GM23338 (cell line): ENCODE measurements around the gene PSMD13. TPM values are rescaled to one million over a fixed set of nuclear protein-coding genes. Genes with fewer than 3 reads are reported as not detected.

ENCODE experiments used
- ATAC-seq: fragments of 200-7000 bp; cut with Tn5 transposase; 3 replicates; pipeline ENCODE4 v1.9.1; 2020
- DNase-seq: peaks from one replicate; pipeline ENCODE4 v3.0.0-alpha.2; 2015; ENCODE audit warnings: low spot score
- H2AFZ ChIP-seq: fragments of 200-600 bp; sonication (generic); 2 replicates; pipeline ENCODE4 v1.8.0; 2016; ENCODE audit warnings: antibody characterized with exemption, mild to moderate bottlenecking, moderate library complexity
- H3F3A ChIP-seq: fragments of 200-600 bp; sonication (generic); replicated peaks from 2 replicates; pipeline ENCODE4 v1.8.0; 2017; ENCODE audit warnings: antibody characterized with exemption, mixed run types, low read depth
- H3K27ac ChIP-seq: fragments of 200-600 bp; sonication (generic); 2 replicates; pipeline ENCODE4 v1.6.1; 2016; ENCODE audit warnings: low read depth
- H3K27me3 ChIP-seq: fragments of 200-600 bp; sonication (generic); 2 replicates; pipeline ENCODE4 v1.8.0; 2016; ENCODE audit warnings: mild to moderate bottlenecking, mixed run types, moderate library complexity; ENCODE audit not compliant: insufficient read depth
- H3K36me3 ChIP-seq: fragments of 200-600 bp; sonication (generic); 2 replicates; pipeline ENCODE4 v1.8.0; 2016; ENCODE audit warnings: mild to moderate bottlenecking; ENCODE audit not compliant: insufficient read depth
- H3K4me1 ChIP-seq: fragments of 200-600 bp; sonication (generic); 2 replicates; pipeline ENCODE4 v1.8.0; 2016; ENCODE audit warnings: mild to moderate bottlenecking, moderate library complexity; ENCODE audit not compliant: insufficient read depth
- H3K4me2 ChIP-seq: fragments of 200-600 bp; sonication (generic); 2 replicates; pipeline ENCODE4 v1.7.1; 2017; ENCODE audit warnings: mixed run types
- H3K4me3 ChIP-seq: fragments of 200-600 bp; sonication (generic); 2 replicates; pipeline ENCODE4 v1.6.1; 2016; ENCODE audit warnings: mixed run types
- H3K79me2 ChIP-seq: fragments of 200-600 bp; sonication (generic); replicated peaks from 2 replicates; pipeline ENCODE4 v1.8.0; 2017; ENCODE audit warnings: mild to moderate bottlenecking; ENCODE audit not compliant: insufficient read depth
- H3K9me2 ChIP-seq: fragments of 200-600 bp; sonication (generic); 2 replicates; pipeline ENCODE4 v1.8.0; 2017; ENCODE audit not compliant: insufficient read depth
- H4K20me1 ChIP-seq: fragments of 200-600 bp; sonication (generic); replicated peaks from 2 replicates; pipeline ENCODE4 v1.8.0; 2017; ENCODE audit warnings: mild to moderate bottlenecking; ENCODE audit not compliant: insufficient read depth
- H3K27ac Mint-ChIP-seq: 2 replicates; pipeline ENCODE4 v1.8.0; 2020; ENCODE audit warnings: inconsistent platforms, mild to moderate bottlenecking, moderate library complexity, mixed read lengths
- H3K27me3 Mint-ChIP-seq: 3 replicates; pipeline ENCODE4 v1.8.0; 2022; ENCODE audit warnings: low read depth, mild to moderate bottlenecking, moderate library complexity, mixed read lengths, inconsistent platforms; ENCODE audit not compliant: insufficient read depth, poor library complexity
- H3K36me3 Mint-ChIP-seq: 3 replicates; pipeline ENCODE4 v1.8.0; 2021; ENCODE audit warnings: low read depth, mild to moderate bottlenecking, inconsistent platforms, moderate library complexity, mixed read lengths
- H3K4me1 Mint-ChIP-seq: 3 replicates; pipeline ENCODE4 v1.8.0; 2020; ENCODE audit warnings: mild to moderate bottlenecking, inconsistent platforms, mixed read lengths
- H3K4me3 Mint-ChIP-seq: 3 replicates; pipeline ENCODE4 v1.8.0; 2021; ENCODE audit warnings: moderate library complexity, mild to moderate bottlenecking, inconsistent platforms, mixed read lengths
- H3K9me3 Mint-ChIP-seq: 3 replicates; pipeline ENCODE4 v1.8.0; 2020; ENCODE audit warnings: moderate library complexity, mild to moderate bottlenecking, inconsistent platforms, mixed read lengths
- CREB1 ChIP-seq: fragments of 250-450 bp; sonication (Bioruptor Pico); IDR thresholded peaks from 2 replicates; pipeline ENCODE4 v1.5.0; 2020; ENCODE audit warnings: low read depth, mild to moderate bottlenecking, moderate library complexity
- EZH2 ChIP-seq: fragments of 200-600 bp; sonication (generic); IDR thresholded peaks from one replicate; pipeline ENCODE4 v1.8.0; 2017; ENCODE audit warnings: antibody characterized with exemption, mild to moderate bottlenecking, low read depth; ENCODE audit not compliant: unreplicated experiment
- EZH2phosphoT487 ChIP-seq: fragments of 200-600 bp; sonication (generic); IDR thresholded peaks from one replicate; pipeline ENCODE4 v1.8.1; 2018; ENCODE audit warnings: antibody characterized with exemption; ENCODE audit not compliant: unreplicated experiment
- JUNB ChIP-seq: IDR thresholded peaks from one replicate; pipeline ENCODE4 v1.6.1; 2016; ENCODE audit warnings: antibody characterized with exemption; ENCODE audit not compliant: unreplicated experiment
- NANOG ChIP-seq: IDR thresholded peaks from 2 replicates; pipeline ENCODE4 v1.6.1; 2016; ENCODE audit warnings: antibody characterized with exemption, borderline replicate concordance
- POLR2AphosphoS5 ChIP-seq: IDR thresholded peaks from 2 replicates; pipeline ENCODE4 v1.6.1; 2016; ENCODE audit warnings: antibody characterized with exemption, low read depth
- STAT1 ChIP-seq: IDR thresholded peaks from one replicate; pipeline ENCODE4 v1.6.1; 2016; ENCODE audit warnings: antibody characterized with exemption; ENCODE audit not compliant: unreplicated experiment
- ZNF114 ChIP-seq: fragments of 250-450 bp; sonication (Bioruptor Pico); IDR thresholded peaks from 2 replicates; pipeline ENCODE4 v1.5.0; 2020; ENCODE audit warnings: mild to moderate bottlenecking, moderate library complexity
- ZNF331 ChIP-seq: fragments of 250-450 bp; sonication (Bioruptor Pico); IDR thresholded peaks from 2 replicates; pipeline ENCODE4 v1.5.0; 2020; ENCODE audit warnings: low read depth, mild to moderate bottlenecking, moderate library complexity
- polyA plus RNA-seq: library from polyadenylated mRNA; unstranded; fragments of >200 nt; fragmentation: Nextera tagmentation; extraction: Ambion mirVana; gene quantifications from 2 replicates; pipeline ENCODE4 v1.2.1, GENCODE V29; 2016
- total RNA-seq: library from RNA; depleted of rRNA; stranded (reverse); fragments of >200 nt; shearing (Covaris generic); gene quantifications from 2 replicates; pipeline ENCODE4 v1.2.3, GENCODE V29; 2014
- TF ChIP-seq, protein P1 (sequence below), 2 experiments: fragments of 200-600 bp in 1 of 2; sonication (generic) in 1 of 2; conservative IDR thresholded peaks; 2 replicates each; pipeline versions ENCODE4 v1.5.1 to v1.6.1; 2016 to 2017; ENCODE audit warnings: antibody characterized with exemption in 2 of 2, low read depth in 2 of 2, mild to moderate bottlenecking in 2 of 2, moderate library complexity in 1 of 2
- TF ChIP-seq, protein P2 (sequence below): fragments of 250-450 bp; sonication (Bioruptor Pico); IDR thresholded peaks from 2 replicates; pipeline ENCODE4 v1.5.0; 2020; ENCODE audit warnings: mild to moderate bottlenecking, moderate library complexity
- TF ChIP-seq, protein P3 (sequence below): IDR thresholded peaks from 2 replicates; pipeline ENCODE4 v1.6.1; 2016; ENCODE audit warnings: antibody characterized with exemption
- TF ChIP-seq, protein P4 (sequence below): IDR thresholded peaks from one replicate; pipeline ENCODE4 v1.6.1; 2018; ENCODE audit warnings: antibody characterized with exemption; ENCODE audit not compliant: unreplicated experiment

PSMD13 gene
- total and polyA plus RNA-seq, 2 experiments from 2014 or later = 111 to 114 TPM

DNA sequence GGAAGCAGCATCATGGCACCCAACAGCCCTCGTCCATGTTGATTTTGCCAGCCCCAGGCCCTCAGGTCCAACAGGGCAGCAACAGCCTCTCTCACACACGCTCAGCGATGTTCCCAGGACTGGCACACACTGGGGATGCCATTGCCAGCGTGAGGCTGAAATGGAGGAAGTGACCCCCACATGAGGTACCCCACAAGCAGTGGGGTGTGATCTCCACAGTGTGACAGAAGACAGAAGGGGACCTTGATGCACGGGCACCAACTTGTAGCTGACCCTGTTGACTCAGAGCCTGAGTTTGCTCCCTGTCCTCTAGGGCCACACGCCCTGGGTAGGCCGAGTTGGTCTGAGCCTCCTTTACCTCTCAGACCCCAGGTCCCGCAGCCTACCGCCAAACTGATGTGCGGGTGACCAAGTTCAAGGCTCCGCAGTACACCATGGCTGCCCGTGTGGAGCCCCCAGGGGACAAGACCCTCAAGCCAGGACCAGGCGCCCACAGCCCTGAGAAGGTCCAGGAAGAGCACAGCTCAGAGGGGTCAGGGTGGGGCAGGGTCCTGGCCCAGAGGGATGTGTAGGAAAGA, 37.7 kb upstream of the PSMD13 start:
- no peaks in the 10 kb centered on the region for H3K79me2 ChIP-seq
- Mint-ChIP-seq H3K27me3 (peaks cover 11% of the 10 kb centered on the region), H3K4me3 (no peak overlapping the region), H3K27ac (no peak overlapping the region), H3K4me1 (no peaks in the 10 kb centered on the region; the same call in 2 of the 3 replicates), H3K36me3 (peaks cover 7% of the 10 kb centered on the region; the same call in 2 of the 3 replicates), H3K9me3 (no peaks in the 10 kb centered on the region; the same call in 2 of the 3 replicates)
- H3K4me2 ChIP-seq = no peak overlapping the region
- no peaks in the 10 kb centered on the region for H3F3A ChIP-seq
- H3K4me3 ChIP-seq = no peak overlapping the region
- no peak overlapping the region for H3K27ac ChIP-seq
- TF ChIP-seq NANOG = no peak
- TF ChIP-seq ZNF331 (CRISPR knock-in tag) = no peak
- TF ChIP-seq, protein P1, sequence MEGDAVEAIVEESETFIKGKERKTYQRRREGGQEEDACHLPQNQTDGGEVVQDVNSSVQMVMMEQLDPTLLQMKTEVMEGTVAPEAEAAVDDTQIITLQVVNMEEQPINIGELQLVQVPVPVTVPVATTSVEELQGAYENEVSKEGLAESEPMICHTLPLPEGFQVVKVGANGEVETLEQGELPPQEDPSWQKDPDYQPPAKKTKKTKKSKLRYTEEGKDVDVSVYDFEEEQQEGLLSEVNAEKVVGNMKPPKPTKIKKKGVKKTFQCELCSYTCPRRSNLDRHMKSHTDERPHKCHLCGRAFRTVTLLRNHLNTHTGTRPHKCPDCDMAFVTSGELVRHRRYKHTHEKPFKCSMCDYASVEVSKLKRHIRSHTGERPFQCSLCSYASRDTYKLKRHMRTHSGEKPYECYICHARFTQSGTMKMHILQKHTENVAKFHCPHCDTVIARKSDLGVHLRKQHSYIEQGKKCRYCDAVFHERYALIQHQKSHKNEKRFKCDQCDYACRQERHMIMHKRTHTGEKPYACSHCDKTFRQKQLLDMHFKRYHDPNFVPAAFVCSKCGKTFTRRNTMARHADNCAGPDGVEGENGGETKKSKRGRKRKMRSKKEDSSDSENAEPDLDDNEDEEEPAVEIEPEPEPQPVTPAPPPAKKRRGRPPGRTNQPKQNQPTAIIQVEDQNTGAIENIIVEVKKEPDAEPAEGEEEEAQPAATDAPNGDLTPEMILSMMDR (conservative IDR thresholded peaks at IDR 0.05; ENCODE audit: low read depth in 2 of 2) = no peak
- TF ChIP-seq STAT1 = no peak
- TF ChIP-seq, protein P2, sequence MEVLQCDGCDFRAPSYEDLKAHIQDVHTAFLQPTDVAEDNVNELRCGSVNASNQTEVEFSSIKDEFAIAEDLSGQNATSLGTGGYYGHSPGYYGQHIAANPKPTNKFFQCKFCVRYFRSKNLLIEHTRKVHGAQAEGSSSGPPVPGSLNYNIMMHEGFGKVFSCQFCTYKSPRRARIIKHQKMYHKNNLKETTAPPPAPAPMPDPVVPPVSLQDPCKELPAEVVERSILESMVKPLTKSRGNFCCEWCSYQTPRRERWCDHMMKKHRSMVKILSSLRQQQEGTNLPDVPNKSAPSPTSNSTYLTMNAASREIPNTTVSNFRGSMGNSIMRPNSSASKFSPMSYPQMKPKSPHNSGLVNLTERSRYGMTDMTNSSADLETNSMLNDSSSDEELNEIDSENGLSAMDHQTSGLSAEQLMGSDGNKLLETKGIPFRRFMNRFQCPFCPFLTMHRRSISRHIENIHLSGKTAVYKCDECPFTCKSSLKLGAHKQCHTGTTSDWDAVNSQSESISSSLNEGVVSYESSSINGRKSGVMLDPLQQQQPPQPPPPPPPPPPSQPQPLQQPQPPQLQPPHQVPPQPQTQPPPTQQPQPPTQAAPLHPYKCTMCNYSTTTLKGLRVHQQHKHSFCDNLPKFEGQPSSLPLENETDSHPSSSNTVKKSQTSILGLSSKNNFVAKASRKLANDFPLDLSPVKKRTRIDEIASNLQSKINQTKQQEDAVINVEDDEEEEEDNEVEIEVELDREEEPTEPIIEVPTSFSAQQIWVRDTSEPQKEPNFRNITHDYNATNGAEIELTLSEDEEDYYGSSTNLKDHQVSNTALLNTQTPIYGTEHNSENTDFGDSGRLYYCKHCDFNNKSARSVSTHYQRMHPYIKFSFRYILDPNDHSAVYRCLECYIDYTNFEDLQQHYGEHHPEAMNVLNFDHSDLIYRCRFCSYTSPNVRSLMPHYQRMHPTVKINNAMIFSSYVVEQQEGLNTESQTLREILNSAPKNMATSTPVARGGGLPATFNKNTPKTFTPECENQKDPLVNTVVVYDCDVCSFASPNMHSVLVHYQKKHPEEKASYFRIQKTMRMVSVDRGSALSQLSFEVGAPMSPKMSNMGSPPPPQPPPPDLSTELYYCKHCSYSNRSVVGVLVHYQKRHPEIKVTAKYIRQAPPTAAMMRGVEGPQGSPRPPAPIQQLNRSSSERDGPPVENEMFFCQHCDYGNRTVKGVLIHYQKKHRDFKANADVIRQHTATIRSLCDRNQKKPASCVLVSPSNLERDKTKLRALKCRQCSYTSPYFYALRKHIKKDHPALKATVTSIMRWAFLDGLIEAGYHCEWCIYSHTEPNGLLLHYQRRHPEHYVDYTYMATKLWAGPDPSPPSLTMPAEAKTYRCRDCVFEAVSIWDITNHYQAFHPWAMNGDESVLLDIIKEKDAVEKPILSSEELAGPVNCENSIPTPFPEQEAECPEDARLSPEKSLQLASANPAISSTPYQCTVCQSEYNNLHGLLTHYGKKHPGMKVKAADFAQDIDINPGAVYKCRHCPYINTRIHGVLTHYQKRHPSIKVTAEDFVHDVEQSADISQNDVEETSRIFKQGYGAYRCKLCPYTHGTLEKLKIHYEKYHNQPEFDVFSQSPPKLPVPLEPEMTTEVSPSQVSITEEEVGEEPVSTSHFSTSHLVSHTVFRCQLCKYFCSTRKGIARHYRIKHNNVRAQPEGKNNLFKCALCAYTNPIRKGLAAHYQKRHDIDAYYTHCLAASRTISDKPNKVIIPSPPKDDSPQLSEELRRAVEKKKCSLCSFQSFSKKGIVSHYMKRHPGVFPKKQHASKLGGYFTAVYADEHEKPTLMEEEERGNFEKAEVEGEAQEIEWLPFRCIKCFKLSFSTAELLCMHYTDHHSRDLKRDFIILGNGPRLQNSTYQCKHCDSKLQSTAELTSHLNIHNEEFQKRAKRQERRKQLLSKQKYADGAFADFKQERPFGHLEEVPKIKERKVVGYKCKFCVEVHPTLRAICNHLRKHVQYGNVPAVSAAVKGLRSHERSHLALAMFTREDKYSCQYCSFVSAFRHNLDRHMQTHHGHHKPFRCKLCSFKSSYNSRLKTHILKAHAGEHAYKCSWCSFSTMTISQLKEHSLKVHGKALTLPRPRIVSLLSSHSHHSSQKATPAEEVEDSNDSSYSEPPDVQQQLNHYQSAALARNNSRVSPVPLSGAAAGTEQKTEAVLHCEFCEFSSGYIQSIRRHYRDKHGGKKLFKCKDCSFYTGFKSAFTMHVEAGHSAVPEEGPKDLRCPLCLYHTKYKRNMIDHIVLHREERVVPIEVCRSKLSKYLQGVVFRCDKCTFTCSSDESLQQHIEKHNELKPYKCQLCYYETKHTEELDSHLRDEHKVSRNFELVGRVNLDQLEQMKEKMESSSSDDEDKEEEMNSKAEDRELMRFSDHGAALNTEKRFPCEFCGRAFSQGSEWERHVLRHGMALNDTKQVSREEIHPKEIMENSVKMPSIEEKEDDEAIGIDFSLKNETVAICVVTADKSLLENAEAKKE = no peak
- TF ChIP-seq EZH2phosphoT487 = no peak
- TF ChIP-seq, protein P3, sequence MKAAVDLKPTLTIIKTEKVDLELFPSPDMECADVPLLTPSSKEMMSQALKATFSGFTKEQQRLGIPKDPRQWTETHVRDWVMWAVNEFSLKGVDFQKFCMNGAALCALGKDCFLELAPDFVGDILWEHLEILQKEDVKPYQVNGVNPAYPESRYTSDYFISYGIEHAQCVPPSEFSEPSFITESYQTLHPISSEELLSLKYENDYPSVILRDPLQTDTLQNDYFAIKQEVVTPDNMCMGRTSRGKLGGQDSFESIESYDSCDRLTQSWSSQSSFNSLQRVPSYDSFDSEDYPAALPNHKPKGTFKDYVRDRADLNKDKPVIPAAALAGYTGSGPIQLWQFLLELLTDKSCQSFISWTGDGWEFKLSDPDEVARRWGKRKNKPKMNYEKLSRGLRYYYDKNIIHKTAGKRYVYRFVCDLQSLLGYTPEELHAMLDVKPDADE = no peak
- TF ChIP-seq CREB1 (CRISPR knock-in tag) = no peak
- TF ChIP-seq POLR2AphosphoS5 = no peak
- no peak for TF ChIP-seq ZNF114 (CRISPR knock-in tag)
- TF ChIP-seq, protein P4, sequence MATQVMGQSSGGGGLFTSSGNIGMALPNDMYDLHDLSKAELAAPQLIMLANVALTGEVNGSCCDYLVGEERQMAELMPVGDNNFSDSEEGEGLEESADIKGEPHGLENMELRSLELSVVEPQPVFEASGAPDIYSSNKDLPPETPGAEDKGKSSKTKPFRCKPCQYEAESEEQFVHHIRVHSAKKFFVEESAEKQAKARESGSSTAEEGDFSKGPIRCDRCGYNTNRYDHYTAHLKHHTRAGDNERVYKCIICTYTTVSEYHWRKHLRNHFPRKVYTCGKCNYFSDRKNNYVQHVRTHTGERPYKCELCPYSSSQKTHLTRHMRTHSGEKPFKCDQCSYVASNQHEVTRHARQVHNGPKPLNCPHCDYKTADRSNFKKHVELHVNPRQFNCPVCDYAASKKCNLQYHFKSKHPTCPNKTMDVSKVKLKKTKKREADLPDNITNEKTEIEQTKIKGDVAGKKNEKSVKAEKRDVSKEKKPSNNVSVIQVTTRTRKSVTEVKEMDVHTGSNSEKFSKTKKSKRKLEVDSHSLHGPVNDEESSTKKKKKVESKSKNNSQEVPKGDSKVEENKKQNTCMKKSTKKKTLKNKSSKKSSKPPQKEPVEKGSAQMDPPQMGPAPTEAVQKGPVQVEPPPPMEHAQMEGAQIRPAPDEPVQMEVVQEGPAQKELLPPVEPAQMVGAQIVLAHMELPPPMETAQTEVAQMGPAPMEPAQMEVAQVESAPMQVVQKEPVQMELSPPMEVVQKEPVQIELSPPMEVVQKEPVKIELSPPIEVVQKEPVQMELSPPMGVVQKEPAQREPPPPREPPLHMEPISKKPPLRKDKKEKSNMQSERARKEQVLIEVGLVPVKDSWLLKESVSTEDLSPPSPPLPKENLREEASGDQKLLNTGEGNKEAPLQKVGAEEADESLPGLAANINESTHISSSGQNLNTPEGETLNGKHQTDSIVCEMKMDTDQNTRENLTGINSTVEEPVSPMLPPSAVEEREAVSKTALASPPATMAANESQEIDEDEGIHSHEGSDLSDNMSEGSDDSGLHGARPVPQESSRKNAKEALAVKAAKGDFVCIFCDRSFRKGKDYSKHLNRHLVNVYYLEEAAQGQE = no peak
- TF ChIP-seq EZH2 = no peak
- no peak for TF ChIP-seq JUNB
- H4K20me1 ChIP-seq = no peaks in the 10 kb centered on the region
- no peak overlapping the region for H2AFZ ChIP-seq
- H3K27me3 ChIP-seq = no peaks in the 10 kb centered on the region
- DNase-seq = no peak
- H3K9me2 ChIP-seq = no peaks in the 10 kb centered on the region
- no peaks in the 10 kb centered on the region for H3K36me3 ChIP-seq
- ATAC-seq = no peak
- no peaks in the 10 kb centered on the region for H3K4me1 ChIP-seq
